Stimulated activated CD4-positive, alpha-beta T cell treated with anti-CD3 and anti-CD28 coated beads, Interleukin-12 subunit alpha, Interleukin-12 subunit beta, amount 100 ng/mL, for 4 hours (primary cell): ENCODE results near the gene SPPL3.
"Not testable (repeated sequence)": the region's sequence is repeated elsewhere in the genome, so short reads cannot be mapped to it uniquely, and the experiment has no call there.

Experiments
- DNase-seq: peaks from one replicate; pipeline ENCODE4 v3.0.0-alpha.2; 2020

Gene SPPL3

GRCh38 chr12:120917748-120918147 is 13.6 kb upstream of the SPPL3 start:
- DNase-seq = no peak

DNA sequence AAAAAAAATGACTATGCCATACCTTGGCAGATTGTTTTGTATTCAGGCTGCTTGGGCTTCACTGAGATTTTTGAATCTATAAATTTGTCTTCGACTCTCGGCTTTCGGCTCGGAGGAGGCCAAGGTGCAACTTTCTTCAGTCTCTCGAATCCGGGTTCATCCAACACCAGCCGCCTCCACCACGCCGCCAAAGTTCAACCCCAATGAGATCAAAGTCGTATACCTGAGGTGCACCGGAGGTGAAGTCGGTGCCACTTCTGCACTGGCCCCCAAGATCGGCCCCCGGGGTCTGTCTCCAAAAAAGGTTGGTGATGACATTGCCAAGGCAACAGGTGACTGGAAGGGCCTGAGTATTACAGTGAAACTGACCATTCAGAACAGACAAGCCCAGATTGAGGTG is 12.4 kb upstream of the SPPL3 start:
- DNase-seq = no peak

GRCh38 chr12:120914794-120915193 is 10.6 kb upstream of the SPPL3 start:
- DNase-seq = no peak

- DNase-seq = no peak
Measured at GRCh38 chr12:120909633-120910298, 5.6 kb upstream of the SPPL3 start.

- DNase-seq = no peak
Measured at GRCh38 chr12:120905856-120906384, 1.8 kb upstream of the SPPL3 start.

DNA sequence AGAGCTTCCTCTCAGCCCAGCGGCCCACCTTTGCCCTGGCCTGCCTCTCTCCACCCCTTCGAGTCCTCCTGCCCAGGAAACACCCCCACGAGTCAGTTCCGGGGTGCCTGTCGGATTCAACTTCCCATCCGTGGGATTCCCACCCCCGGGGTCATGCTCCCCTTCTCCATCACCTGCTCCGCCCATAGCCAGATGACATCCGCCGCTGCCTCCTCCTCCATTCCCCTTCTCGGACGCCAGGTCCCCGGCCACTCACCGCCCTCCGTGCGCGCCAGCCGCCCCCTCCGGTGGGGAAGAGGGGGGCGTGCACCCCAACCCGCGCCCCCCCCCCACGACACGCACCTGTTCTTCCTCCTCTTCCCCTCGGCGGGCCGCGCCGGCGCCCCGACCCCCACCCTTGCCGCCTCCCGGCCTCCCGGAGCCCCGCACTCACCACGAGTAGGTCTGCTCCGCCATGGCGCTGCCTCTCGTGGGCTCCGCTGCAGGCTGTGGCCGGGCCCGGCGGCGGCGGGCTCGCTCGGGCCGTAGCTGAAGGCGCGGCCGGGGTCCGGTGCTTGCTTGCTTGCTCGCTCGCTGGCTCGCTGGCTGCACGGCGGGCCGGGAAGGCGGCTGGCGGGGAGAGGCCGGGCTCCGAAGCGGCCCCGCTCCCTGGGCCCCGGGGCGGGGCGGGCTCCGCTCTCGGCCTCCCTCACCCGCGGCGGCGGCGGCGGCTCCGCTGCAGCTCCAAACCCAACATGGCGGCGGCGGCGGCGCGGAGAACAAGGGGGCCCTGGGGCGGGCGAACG is 554 bp downstream of the SPPL3 start:
- peak; percentile 57 for DNase-seq

DNA sequence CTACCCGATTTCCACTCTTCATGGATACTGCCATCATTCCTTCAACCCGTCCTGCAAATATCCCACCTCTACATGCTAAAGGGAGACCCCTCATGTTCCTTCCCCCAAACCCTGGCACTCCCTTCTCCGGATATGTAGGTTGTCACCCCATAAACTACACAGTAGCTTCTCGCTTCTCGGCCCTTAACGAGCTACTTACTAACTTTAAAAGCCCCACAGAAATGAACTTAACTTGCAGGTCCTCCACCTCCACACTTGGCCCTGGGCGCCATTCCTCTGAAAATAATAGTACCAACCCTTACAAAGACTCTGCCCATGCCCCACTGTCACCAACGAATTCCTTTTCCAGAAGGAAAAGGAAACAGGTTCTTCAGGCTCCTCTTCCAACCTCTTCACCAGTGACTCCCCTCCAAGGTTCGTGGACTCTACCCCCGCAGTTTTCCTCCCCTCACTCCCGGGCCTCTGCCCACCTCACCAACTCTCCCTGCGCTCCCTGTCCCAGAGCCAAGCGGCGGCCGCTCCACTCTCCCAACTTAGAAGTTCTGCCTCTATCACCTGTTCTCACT is 1.2 kb downstream of the SPPL3 start:
- DNase-seq = no peak

GRCh38 chr12:120901818-120902217 is 2.3 kb downstream of the SPPL3 start:
- no peak for DNase-seq

GRCh38 chr12:120901101-120901500 is 3.1 kb downstream of the SPPL3 start:
- DNase-seq = not testable (repeated sequence)

DNA sequence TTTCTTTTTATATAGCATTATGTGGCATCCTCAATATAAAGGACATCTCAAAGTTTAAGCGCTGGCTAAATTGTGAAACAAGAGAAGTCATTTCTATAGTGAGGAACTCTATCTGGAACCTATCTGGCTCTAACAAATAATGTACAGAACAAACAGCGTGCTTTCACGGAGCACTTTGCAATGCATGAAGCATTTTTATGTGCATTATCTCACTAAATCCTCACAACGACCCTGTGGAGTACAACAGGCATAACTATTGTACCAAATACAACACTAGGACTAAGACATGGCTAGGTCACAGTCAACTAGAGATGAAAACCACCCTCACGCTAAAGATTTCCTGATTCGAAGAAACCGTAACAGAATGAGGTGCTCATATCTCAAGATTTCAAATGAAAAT is 8.6 kb downstream of the SPPL3 start:
- DNase-seq = no peak

DNA sequence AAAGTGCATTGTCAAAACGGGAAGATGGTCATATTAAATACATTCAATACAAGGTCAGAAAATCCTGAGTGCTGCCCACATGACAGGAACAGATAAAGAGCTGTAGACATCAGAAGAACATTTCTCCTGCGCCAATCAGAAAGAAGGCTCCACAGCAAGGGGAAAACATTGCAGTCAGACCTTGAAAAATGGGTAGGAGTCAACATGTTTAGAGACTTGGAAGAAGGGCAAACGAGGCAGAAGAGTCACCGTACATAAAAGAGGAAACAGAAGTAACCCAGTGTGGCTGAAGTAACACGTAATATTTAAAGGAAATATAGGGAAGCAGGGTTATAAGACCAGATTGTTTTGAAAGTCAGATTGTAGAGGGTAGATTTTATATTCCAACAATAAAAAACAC is 11.9 kb downstream of the SPPL3 start:
- no peak for DNase-seq

DNA sequence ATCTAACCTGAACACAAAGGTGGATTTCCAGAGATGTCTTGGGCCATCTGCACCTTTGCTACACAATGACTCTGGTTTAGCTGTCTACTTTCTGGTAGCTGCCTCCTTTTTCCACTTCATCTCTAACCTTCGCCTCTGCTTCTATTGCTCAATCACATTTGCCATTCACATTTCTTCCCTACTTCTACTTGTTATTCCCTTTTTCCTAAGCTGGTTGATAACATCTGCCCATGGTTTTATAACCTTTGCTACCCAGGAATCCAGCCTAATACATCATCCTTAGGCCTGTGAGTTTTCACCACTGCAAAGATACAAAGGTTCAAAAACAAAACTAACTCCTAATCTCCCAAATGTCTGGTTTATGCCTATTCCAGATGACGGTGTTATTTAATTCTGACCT is 13.2 kb downstream of the SPPL3 start:
- DNase-seq = no peak

- DNase-seq = no peak
Measured at GRCh38 chr12:120887253-120888043, 16.7 kb downstream of the SPPL3 start.

DNA sequence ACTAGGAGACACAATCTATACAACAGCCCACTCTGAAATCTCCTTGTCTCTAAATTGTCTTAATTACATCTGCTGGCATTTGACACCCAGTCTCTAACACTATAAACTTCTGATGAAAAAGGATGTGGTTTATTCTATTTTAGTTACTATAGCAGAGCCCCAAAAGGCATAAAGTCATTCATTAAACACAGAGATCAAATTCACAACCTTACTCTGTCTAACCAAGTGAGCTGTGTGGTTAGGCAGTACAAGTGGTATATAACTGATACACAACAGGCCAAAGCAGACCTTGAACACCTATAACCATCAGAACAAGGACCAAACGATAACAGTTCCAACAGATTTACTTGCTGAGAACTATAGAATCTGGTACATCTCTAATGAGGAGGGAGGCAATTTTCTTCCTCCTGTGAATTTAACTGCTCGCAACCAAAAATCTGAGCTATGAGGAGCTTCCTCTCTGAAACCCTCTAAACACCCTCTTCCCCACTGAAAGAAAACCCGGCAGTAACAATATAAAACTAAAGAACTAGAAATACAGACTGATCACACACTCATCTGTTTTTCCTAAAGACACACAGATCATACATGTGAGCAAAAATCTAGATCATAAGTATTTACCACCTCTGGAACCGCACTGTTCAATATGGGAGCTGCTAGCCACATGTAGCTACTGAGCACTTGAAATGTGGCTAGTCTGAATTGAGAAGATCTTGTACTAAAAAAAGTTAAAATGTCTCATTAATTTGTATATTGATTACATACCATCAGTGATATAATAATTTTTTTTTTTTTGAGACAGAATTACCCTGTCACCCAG is 17.7 kb downstream of the SPPL3 start:
- DNase-seq = no peak

GRCh38 chr12:120885521-120885920 is 18.6 kb downstream of the SPPL3 start:
- DNase-seq = no peak

DNA sequence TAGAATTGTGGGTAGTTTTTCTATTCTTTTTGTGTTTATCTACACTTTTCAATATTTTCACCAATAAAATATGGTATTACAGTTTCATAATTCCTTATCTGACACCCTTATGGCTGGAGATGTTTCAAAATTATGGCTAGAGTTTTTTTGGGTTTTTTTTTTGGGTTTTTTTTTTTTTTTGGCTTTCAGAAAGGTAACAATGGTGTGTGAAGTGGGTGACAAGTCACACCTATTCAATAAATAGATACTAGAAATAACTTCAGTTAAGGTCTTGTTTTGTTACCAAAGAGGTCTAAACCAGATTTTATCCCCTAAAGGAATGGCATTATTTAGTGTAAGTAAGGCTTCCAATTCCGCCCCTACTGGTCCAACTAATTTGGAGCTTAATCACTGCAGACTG is 19.5 kb downstream of the SPPL3 start:
- DNase-seq = no peak

GRCh38 chr12:120882055-120882555 is 22.1 kb downstream of the SPPL3 start:
- no peak for DNase-seq

DNA sequence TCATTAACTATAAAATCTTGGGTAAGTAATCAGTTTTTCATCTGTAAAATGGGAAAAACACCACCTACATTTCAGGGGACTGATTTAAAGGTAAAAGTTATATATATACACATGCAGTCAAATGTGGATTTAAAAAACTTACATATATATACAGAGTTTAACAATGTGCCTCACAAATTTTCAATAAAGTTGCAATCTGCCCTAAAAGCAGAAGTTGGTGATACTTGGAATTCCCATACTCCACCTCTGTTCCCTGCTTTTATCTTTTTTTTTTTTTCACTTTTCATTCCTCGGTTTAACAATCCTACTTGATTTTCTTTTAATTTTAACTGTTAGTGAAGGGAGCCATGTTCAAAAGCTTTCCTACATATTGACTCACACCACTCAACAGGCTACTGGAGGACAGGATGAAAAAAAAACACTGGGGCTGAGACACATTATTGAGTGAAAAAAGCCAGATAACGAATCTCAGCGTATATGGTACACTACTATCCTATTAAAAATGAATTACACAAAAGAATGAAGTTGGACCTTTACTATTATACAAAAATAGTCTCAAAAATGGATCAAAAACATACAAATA is 24.3 kb downstream of the SPPL3 start:
- no peak for DNase-seq

DNA sequence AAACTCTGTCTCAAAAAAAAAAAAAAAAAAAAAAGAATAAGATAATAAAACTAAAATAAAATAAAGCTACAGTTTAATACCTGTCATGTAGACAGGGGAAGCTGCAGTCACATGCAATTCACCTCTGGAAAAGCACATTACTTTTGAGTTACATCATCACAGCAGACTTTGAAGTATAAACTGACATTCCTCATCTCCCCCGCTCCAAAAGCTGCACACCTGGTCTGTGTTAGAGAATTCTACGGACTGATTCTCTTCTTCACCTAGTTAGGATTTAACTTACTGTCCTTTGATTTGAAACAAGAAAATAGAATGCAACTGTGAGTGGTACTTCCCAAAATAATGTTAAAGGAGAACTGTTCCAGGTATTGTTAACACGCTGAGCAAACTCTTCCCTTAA is 25.1 kb downstream of the SPPL3 start:
- no peak for DNase-seq

DNA sequence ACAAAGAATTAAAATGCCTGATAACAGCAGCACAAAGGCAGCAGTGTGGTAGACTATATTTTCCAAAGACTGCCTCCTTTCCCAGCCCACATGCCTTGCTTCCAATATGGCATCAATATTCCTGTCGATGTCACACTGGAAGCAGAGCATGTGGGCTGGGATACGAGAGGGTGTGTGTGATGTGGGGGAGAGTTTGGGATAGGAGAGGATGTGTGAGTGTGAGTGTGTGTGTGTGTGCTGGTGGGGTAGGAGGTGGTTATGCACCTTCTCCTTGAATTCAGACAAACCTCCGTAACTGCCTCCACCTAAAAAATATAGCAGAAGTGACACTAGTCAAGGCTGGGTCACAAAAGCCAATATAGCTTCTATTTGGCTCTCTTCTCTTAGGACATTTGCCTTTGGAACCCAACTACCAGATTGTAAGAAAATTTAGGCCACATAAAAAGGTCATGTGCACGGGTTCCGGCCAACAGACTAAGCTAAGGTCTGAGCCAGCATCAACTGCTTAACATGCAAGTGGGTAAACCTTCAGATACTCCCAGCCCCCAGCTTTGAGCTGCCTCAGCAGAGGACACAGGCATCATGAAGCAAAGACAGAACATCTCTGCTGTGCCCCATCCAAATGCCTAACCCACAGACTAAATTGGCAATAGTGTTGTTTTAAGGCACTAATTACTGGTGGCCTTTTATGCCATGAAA is 29.5 kb downstream of the SPPL3 start:
- DNase-seq = no peak

DNA sequence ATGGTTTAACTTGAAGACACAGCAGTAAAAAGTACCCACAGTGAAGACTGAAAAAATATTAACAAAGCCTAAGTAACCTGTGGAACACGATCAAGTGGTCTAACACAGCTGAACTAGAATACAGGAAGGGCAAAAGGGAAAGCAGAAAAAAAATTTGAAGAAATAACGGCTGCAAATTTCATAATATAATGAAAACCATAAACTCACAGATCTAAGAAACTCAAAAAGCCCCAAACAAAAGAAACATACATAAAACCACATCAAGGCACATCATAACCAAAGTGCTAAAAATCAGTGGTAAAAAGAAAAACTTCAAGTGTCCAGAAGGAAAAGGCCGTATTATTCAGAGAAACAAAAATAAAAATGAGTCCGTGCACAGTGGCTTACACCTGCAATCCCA is 30.9 kb downstream of the SPPL3 start:
- DNase-seq = no peak
